Retinal pigment epithelial cell (primary cell): ENCODE data around the gene CD1E.
"Not testable (repeated sequence)": the region's sequence is repeated elsewhere in the genome, so short reads cannot be mapped to it uniquely, and the experiment has no call there.

Source experiments
- DNase-seq: peaks from one replicate; pipeline ENCODE4 v3.0.0-alpha.2; 2010; ENCODE audit warnings: low read depth
- H3K4me3 ChIP-seq: 2 replicates; pipeline ENCODE4 v1.5.1; 2011; ENCODE audit warnings: mild to moderate bottlenecking, low read length, control low read depth, moderate library complexity
- CTCF ChIP-seq: conservative IDR thresholded peaks from 2 replicates; pipeline ENCODE4 v1.5.1; 2011; ENCODE audit warnings: low read depth, low read length, control low read depth, inconsistent platforms

The CD1E gene

DNA sequence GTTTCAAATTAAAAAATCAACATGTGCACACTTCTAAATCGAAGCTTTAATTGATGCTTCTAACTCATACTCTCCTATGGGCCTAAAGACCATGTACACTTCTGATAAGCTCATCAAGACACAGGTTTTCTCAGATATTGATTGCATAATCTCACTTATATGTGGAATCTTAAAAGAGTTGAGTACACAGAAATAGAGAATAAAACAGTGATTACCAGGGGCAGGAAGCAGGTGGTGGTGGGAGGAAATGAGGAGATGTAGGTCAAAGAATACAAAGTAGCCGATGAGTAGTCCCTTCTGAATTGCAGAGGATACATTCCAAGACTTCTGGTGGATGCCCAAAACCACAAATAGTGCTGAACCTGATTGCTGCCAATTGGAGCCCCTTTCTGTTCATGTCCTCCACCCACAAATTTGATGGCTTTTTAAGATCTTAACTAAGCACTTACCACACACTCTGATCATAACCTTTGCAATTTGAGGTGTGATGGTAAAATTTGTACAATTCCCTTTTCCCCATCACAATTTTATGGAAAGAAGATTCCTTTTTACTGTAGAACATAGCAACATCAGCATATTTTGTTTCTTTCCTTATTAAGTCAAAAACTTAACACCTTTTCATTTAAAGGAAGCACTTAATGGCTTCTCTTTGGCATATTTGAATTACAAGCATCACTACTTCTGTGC lies 19.0 kb upstream of the CD1E start:
- H3K4me3 ChIP-seq = no peak overlapping the region
- no peak for DNase-seq
- TF ChIP-seq CTCF = no peak

DNA sequence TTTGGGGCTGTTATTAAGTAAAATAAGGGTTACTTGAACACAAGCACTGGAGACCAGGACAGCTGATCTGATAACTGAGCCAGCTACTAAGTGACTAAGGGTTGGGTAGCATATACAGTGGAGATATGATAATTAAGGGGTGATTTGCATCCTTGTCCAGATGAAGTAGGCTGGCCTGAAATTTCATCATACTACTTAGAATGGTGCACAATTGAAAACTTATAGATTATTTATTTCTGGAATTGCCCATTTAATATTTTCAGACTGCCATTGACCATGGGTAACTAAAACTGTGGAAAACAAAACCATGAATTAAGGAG lies 18.5 kb upstream of the CD1E start:
- H3K4me3 ChIP-seq = no peak overlapping the region

DNA sequence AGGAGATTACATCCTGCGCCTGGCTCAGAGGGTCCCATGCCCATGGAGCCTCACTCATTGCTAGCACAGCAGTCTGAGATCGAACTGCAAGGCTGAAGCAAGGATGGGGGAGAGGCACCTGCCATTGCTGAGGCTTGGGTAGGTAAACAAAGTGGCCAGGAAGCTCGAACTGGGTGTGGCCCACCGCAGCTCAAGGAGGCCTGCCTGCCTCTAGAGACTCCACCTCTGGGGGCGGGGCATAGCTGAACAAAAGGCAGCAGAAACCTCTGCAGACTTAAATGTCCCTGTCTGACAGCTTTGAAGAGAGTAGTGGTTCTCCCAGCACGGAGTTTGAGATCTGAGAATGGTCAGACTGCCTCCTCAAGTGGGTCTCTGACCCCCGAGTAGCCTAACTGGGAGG lies 17.3 kb upstream of the CD1E start:
- not testable (repeated sequence) for DNase-seq, H3K4me3 ChIP-seq

More for the DNA sequence above, 18.5 kb upstream of the CD1E start:
- no peak for DNase-seq
- TF ChIP-seq CTCF = no peak

GRCh38 chr1:158348946-158349345 lies 4.7 kb upstream of the CD1E start:
- not testable (repeated sequence) for DNase-seq, H3K4me3 ChIP-seq

- no peak for TF ChIP-seq CTCF
- DNase-seq = no peak
- no peak overlapping the region for H3K4me3 ChIP-seq
These were observed 561 bp downstream of the CD1E start for GRCh38 chr1:158354255-158354654.

- DNase-seq = no peak
- no peak for TF ChIP-seq CTCF
- no peak overlapping the region for H3K4me3 ChIP-seq
These were observed 2.1 kb downstream of the CD1E start for GRCh38 chr1:158355773-158356285.

DNA sequence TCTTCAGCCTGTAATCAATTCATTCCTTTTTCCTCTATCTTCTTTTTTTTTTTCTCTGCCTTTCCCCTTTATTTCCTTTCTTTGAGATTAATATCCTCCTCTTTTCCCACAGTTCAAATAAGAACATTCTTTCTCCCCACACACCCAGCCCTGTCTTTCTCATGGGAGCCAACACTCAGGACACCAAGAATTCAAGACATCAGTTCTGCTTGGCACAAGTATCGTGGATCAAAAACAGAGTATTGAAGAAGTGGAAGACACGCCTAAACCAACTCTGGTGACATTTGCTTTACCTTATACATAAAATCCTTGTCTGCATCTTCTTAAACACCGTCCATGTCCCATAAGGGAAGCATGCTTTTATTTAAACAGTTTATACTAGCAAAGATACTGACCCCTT lies 2.9 kb downstream of the CD1E start:
- TF ChIP-seq CTCF = no peak
- H3K4me3 ChIP-seq = no peak overlapping the region
- DNase-seq = no peak

- H3K4me3 ChIP-seq = no peak overlapping the region
- DNase-seq = no peak
- no peak for TF ChIP-seq CTCF
These were observed 3.7 kb downstream of the CD1E start for GRCh38 chr1:158357441-158357840.
